GM19324 (cell line): ENCODE data around the gene RAPSN.

Experiments
- ATAC-seq: cut with Tn5 transposase; IDR thresholded peaks from one replicate; pipeline ENCODE4 v1.9.1; 2021; ENCODE audit warnings: mild to moderate bottlenecking, moderate library complexity; ENCODE audit not compliant: unreplicated experiment, low FRiP score

Gene RAPSN

GRCh38 chr11:47436726-47437125 is 12.2 kb downstream of the RAPSN start:
- ATAC-seq = no peak

- ATAC-seq = no peak
Observed at GRCh38 chr11:47435687-47436086, 13.2 kb downstream of the RAPSN start.

DNA sequence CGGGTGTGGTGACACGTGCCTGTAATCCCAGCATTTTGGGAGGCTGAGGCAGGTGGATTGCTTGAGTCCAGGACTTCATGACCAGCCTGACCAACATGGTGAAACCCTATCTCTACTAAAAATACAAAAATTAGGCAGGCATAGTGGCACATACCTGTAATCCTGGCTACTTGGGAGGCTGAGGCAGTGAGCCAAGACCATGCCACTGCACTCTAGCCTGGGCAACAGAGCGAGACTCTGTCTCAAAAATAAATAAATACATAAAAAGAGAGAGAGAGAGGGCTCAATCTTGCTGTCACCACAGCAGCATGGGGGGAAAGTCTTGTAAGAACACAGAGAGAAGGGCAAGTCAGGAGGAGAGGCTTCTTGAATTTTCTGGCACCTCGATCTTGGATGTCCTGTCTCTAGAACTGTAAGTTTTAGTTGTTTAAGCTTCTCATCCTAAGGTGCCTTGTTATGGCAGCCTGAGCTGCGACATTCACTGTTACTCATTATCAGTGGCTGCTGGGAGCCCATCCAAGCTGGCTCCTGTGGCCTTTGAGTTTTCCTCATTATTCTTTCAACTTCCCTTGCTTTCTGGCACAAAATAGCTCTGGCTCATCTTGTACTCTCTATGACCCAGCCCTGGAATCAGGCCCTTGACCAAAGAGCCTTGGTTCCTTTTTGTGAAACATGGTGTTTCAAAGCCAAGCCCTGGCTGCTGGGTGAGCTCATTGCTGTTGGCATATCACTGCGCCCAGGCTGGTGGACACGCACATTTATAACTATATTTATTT is 14.7 kb downstream of the RAPSN start:
- no peak for ATAC-seq

GRCh38 chr11:47433157-47433556 is 15.8 kb downstream of the RAPSN start:
- ATAC-seq = no peak

DNA sequence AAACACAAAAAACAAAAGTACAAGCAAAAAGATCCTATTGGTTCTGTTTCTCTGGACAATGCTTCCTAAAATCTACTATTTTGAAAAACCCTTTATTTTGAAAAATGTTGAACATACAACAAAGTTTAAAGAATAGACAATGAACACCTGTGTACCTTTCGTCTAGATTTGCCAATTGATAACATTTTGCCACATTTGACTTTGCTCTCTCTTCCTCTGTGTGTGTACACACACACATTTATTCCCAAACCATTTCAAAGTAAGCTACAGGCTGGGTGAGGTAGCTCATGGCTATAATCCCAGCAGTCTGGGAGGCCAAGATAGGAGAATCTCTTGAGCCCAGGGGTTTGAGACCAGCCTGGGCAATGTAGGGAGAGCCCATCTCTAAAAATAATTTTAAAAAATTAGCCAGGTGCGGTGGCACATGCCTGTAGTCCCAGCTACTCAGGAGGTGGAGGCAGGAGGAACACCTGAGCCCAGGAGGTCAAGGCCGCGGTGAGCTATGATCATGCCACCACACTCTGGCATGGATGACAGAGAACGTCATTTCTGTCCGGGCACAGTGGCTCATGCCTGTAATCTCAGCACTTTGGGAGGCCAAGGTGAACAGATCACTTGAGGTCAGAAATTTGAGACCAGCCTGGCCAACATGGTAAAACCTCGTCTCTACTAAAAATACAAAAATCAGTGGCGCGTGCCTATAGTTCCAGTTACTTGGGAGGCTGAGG is 17.4 kb downstream of the RAPSN start:
- ATAC-seq = no peak

DNA sequence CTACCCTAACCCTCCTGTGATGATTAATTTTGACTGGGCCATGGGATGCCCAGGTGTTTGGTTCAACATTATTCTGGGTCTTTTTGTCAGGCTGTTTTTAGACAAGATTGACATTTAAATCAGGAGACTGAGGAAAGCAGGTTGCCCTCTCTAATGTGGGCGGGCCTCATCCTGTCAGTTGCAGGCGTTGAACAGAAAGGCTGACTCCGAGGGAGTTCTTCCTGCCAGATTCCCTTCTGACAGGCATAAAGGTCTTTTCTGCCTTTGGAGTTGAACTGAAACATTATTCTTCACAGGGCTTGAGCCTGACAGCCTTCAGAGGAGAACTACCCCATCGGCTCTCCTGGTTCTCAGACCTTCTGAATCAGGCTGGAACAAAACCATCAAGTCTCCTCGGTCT is 18.4 kb downstream of the RAPSN start:
- ATAC-seq = no peak

- ATAC-seq = peak; percentile 94
Observed at GRCh38 chr11:47426062-47426956, 22.6 kb downstream of the RAPSN start, which contains the start of gene PSMC3. TSS of gene PSMC3 (minus strand) at chr11:47426439. CDS start at chr11:47426279, 160 bp downstream.

DNA sequence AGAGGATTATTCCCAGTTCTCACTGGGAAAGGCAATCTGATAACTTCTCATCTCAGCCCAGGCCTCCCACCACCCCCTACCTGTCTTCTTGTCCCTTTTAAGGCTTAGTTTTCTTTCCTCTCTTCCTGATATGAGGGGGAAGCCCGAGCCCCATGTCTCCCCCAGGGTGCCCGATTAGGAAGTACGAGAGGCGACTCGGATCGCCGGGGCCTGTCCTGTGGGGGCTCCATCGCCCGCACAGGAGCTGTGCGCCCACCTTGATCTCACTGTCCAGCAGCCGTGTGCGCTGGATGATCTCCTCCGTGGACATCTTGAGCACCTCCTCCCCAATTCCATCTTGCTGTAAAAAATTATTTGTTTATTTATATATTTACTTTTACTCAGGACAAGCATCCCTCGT is 23.3 kb downstream of the RAPSN start:
- ATAC-seq = no peak

GRCh38 chr11:47418454-47419259 is 30.3 kb downstream of the RAPSN start:
- ATAC-seq = no peak

GRCh38 chr11:47417712-47418111 is 31.2 kb downstream of the RAPSN start:
- ATAC-seq = no peak

DNA sequence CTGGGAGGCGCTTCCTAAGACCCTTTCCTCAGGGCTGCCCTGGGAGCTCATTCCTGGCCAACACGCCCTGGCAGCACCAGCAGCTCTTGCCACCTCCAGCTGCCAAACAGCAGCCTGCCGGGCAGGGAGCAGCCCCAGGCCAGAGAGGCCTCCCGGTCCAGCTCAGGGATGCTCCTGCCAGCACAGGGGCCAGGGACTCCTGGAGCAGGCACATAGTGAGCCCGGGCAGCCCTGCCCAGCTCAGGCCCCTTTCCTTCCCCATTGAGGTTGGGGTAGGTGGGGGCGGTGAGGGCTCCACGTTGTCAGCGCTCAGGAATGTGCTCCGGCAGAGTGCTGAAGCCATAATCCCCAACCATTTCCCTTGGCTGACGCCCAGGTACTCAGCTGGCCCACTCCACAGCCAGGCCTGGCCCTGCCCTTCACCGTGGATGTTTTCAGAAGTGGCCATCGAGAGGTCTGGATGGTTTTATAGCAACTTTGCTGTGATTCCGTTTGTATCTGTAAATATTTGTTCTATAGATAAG is 32.9 kb downstream of the RAPSN start:
- ATAC-seq = no peak

DNA sequence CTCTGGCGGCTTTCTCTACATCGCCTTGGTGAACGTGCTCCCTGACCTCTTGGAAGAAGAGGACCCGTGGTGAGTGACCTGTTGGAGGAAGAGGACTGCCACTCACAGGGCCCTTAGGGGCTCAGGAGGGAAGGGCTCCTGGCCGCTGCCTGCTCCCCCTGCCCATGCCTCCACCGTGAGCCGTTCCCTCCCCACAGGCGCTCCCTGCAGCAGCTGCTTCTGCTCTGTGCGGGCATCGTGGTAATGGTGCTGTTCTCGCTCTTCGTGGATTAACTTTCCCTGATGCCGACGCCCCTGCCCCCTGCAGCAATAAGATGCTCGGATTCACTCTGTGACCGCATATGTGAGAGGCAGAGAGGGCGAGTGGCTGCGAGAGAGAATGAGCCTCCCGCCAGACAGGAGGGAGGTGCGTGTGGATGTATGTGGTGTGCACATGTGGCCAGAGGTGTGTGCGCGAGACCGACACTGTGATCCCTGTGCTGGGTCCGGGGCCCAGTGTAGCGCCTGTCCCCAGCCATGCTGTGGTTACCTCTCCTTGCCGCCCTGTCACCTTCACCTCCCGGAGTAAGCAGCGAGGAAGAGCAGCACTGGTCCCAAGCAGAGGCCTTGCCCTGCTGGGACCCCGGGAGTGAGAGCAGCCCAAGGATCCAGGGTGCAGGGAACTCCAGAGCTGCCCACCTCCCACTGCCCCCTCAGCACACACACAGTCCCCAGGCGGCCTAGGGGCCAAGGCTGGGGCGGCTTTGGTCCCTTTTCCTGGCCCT is 33.7 kb downstream of the RAPSN start:
- ATAC-seq = no peak

GRCh38 chr11:47414685-47415070 is 34.3 kb downstream of the RAPSN start:
- ATAC-seq = no peak

DNA sequence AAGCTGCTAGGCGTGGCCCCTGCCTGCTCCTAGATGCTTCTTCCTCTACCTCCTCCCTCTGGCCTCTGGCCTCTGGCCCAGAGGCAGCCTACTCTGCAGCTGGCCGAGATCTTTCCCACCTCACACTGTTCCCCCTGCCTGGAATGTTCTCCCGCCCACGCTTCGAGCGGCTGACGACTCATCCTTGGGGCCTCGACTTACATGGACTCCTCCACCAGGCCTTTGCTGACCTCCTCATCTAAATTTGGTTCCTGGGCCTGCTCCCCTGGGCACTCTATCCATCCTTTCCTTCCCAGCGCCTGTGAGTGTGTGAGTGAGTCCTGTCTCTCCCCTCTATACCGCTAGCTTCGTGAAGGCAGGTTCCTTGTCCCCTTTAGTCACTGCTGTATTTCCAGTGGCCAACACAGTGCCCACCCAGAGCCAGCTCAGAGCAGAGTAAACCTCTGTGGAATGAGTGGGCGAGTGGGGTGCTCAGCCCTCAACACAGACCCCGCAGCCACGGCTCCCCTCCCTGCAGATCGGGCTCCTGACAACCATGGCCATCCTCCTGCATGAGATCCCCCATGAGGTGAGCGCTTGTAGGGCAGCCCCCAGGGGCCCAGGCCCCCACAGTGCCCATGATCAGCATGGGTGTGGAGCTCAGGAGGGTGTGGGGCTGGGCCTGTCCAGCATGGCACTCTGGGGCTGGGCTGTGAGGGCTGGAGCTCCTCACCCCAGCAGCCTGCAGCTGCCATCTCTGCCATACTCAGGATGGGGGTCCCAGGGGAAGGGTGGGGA is 34.8 kb downstream of the RAPSN start:
- no peak for ATAC-seq

GRCh38 chr11:47413351-47413750 is 35.6 kb downstream of the RAPSN start:
- no peak for ATAC-seq

GRCh38 chr11:47411884-47412746 is 36.8 kb downstream of the RAPSN start:
- ATAC-seq = no peak
